Heart left ventricle (tissue), 16 donors: ENCODE data around the gene DSCAML1. TPM values are rescaled to one million over a fixed set of nuclear protein-coding genes. Genes with fewer than 3 reads are reported as not detected.

Source experiments
- ATAC-seq, 4 donors: fragments of 200-7000 bp; cut with Tn5 transposase; one replicate each; pipeline ENCODE4 v1.9.1; 2020 to 2022; ENCODE audit warnings: moderate library complexity in 4 of 4, mild to moderate bottlenecking in 3 of 4, moderate number of reproducible peaks in 1 of 4
- DNase-seq, 5 donors: peaks; one replicate each; pipeline ENCODE4 v3.0.0-alpha.2; 2020
- H3K27ac ChIP-seq, 12 donors: fragments of 200-600 bp; sonication (generic) in 4 of 12; one replicate each; pipeline versions ENCODE4 v1.5.0 to v1.8.0; 2016 to 2022; ENCODE audit warnings: mild to moderate bottlenecking in 2 of 12
- H3K27me3 ChIP-seq, 9 donors: fragments of 200-600 bp; sonication (generic) in 2 of 9; one replicate each; pipeline versions ENCODE4 v1.5.1 to v1.8.0; 2016 to 2022; ENCODE audit warnings: mild to moderate bottlenecking in 3 of 9
- H3K36me3 ChIP-seq, 9 donors: fragments of 200-600 bp; sonication (generic) in 2 of 9; one replicate each; pipeline versions ENCODE4 v1.5.0 to v1.8.0; 2018 to 2022; ENCODE audit warnings: mild to moderate bottlenecking in 2 of 9
- H3K4me1 ChIP-seq, 12 donors: fragments of 200-600 bp; sonication (generic) in 4 of 12; one replicate each; pipeline versions ENCODE4 v1.5.0 to v1.8.0; 2016 to 2022; ENCODE audit warnings: mild to moderate bottlenecking in 3 of 12
- H3K4me3 ChIP-seq, 12 donors: fragments of 200-600 bp; sonication (generic) in 4 of 12; one replicate each; pipeline versions ENCODE4 v1.5.0 to v1.8.0; 2017 to 2022; ENCODE audit warnings: mild to moderate bottlenecking in 9 of 12, moderate library complexity in 4 of 12
- H3K9me3 ChIP-seq, 12 donors: fragments of 200-600 bp; sonication (generic) in 4 of 12; one replicate each; pipeline versions ENCODE4 v1.5.0 to v1.8.0; 2016 to 2022; ENCODE audit warnings: mild to moderate bottlenecking in 1 of 12
- POLR2A ChIP-seq, 2 donors: fragments of 450-650 bp; IDR thresholded peaks; one replicate each; pipeline ENCODE4 v1.6.1; 2017; ENCODE audit warnings: antibody characterized with exemption in 2 of 2, mild to moderate bottlenecking in 2 of 2, moderate library complexity in 2 of 2
- WGBS, 4 donors: extraction: QIAGEN DNeasy Blood & Tissue Kit in 2 of 4; methylation state at CpG; one replicate each; pipeline versions ENCODE4 v1.1.5 to v1.1.7; 2013 to 2018; 5-methylcytosine and 5-hydroxymethylcytosine counted together
- intact Hi-C, 10 donors: fragments of 100-400 bp; cut with DNase I; formaldehyde crosslinking; loops; one replicate each; pipeline versions ENCODE4 v1.11.1 to v1.14.2; 2022
- polyA plus RNA-seq, 2 donors: library from polyadenylated mRNA; stranded (reverse); fragments of 200-250 nt; gene quantifications; one replicate each; pipeline ENCODE4 v1.2.3, GENCODE V29; 2013
- total RNA-seq, 9 donors: library from RNA; depleted of rRNA in 2 of 9; stranded (reverse); fragments of >200 nt in 2 of 9; fragmentation: NEBNext Ultra II Directional in 3 of 9; extraction: Animal tissue kit (Norgen Biotek cat#: 25700) in 3 of 9; gene quantifications; one replicate each; pipeline versions ENCODE4 v1.1.0 to v1.2.4, GENCODE V29; 2016 to 2023
- TF ChIP-seq, protein P1 (sequence below), 12 donors: fragments of 200-600 bp; sonication (generic) in 4 of 12; IDR thresholded peaks; one replicate each; pipeline versions ENCODE4 v1.5.0 to v1.8.0; 2018 to 2022; ENCODE audit warnings: antibody characterized with exemption in 12 of 12, mild to moderate bottlenecking in 5 of 12
- donor health status: ischemic (EF 13 %, LVEDD 7.1; RV severe dilation, severe dysfunction).
- donor health status: healthy with polysubstance abuse.
- donor health status: DM: no; HTN: yes; CAD: no.
- donor health status: DM: no; HTN: no; CAD: no.
- donor health status: ischemic (EF 25% LVEDD 6.9; RV normal size, moderate dysfunction).
- donor health status: ischemic (EF 25% LVEDD 5.7; RV mildly dilated, moderate dysfunction).
- donor health status: healthy.
- donor health status: DM: yes; HTN: yes; CAD: no.
- donor health status: ischemic (EF 35%, LVEDD 5.7; RV mildly dilated, moderate dysfunction).
- donor health status: nonischemic (EF 11% LVEDD 7.7; RV severe dilation, severe dysfunction).
- donor health status: DM: yes; HTN: yes; CAD: no.
- donor health status: PGD.
- donor health status: ischemic (EF 29% LVEDD 5.4; RV normal size, mild dysfunction).
- donor health status: nonischemic (EF 23%, LVEDD 6.1; RV moderate dilation, normal function).

Gene DSCAML1
- total and polyA plus RNA-seq, 11 donors, result 0.05 to 1.7 (median 0.76) TPM

DNA sequence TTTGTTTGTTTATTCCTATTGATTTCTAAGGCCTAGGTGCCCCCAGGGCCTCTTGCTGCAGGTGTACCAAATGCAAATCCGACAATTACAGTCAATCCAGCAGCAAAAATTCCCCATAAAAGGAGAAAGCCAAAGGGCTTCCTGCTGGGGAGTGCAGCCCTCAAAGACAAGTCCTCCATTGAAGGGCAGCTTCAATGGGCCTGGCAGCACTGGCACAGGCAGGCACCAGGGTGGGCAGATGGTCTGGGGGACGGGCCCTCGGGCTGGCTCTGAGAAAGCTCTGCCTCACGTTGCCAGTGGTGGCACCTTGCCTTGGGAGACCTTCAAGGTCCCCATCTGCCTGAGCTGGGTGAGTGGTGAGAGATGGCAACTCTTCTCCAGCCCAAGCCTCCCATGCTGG, 128.0 kb downstream of the DSCAML1 start:
- DNase-seq (peak in 1 of 5 donors; percentile 9), ATAC-seq (no peak)
- intact Hi-C loops, result no loop called here
- Histone ChIP-seq H3K27ac (no peak overlapping the region), H3K36me3 (no peaks in the 10 kb centered on the region), H3K9me3 (no peaks in the 10 kb centered on the region), H3K4me1 (peaks cover 0 to 16% (median under 1%) of the 10 kb centered on the region in 12 donors), H3K4me3 (no peak overlapping the region), H3K27me3 (no peaks in the 10 kb centered on the region)
- TF ChIP-seq, protein P1, sequence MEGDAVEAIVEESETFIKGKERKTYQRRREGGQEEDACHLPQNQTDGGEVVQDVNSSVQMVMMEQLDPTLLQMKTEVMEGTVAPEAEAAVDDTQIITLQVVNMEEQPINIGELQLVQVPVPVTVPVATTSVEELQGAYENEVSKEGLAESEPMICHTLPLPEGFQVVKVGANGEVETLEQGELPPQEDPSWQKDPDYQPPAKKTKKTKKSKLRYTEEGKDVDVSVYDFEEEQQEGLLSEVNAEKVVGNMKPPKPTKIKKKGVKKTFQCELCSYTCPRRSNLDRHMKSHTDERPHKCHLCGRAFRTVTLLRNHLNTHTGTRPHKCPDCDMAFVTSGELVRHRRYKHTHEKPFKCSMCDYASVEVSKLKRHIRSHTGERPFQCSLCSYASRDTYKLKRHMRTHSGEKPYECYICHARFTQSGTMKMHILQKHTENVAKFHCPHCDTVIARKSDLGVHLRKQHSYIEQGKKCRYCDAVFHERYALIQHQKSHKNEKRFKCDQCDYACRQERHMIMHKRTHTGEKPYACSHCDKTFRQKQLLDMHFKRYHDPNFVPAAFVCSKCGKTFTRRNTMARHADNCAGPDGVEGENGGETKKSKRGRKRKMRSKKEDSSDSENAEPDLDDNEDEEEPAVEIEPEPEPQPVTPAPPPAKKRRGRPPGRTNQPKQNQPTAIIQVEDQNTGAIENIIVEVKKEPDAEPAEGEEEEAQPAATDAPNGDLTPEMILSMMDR (IDR thresholded peaks at IDR 0.05), result no peak
- no peak for TF ChIP-seq POLR2A (IDR thresholded peaks at IDR 0.05)
- WGBS, 4 donors, result 85 to 95% (median 91%) methylated on average over 4 of the region's 4 CpGs

- Histone ChIP-seq H3K36me3 (no peaks in the 10 kb centered on the region), H3K4me1 (peaks cover 0 to 19% (median 4%) of the 10 kb centered on the region in 12 donors), H3K9me3 (no peaks in the 10 kb centered on the region), H3K4me3 (no peak overlapping the region), H3K27me3 (no peaks in the 10 kb centered on the region), H3K27ac (no peak overlapping the region)
- no peak for DNase-seq
- 86 to 95% (median 89%) methylated on average over 6 of the region's 6 CpGs for WGBS, 4 donors
- intact Hi-C loops, result no loop called here
- no peak for ATAC-seq
- no peak for TF ChIP-seq POLR2A (IDR thresholded peaks at IDR 0.05)
- TF ChIP-seq, protein P1 (IDR thresholded peaks at IDR 0.05), result no peak
These were observed 128.7 kb downstream of the DSCAML1 start for GRCh38 chr11:117668321-117668751.

- no peaks in the 10 kb centered on the region for H3K27me3 ChIP-seq
- no peak overlapping the region for H3K4me3 ChIP-seq
- peak in 1 of 4 donors; percentile 33 for ATAC-seq
- no peak overlapping the region for H3K27ac ChIP-seq
- no peaks in the 10 kb centered on the region for H3K9me3 ChIP-seq
- H3K36me3 ChIP-seq, result no peaks in the 10 kb centered on the region
- TF ChIP-seq, protein P1 (IDR thresholded peaks at IDR 0.05), result no peak
- no peak for TF ChIP-seq POLR2A (IDR thresholded peaks at IDR 0.05)
- intact Hi-C loops, result no loop called here
- peak in 1 of 5 donors; percentile 30 for DNase-seq
- 47 to 72% (median 56%) methylated on average over 8 of the region's 8 CpGs for WGBS, 4 donors
- peaks cover 0 to 19% (median 4%) of the 10 kb centered on the region in 12 donors for H3K4me1 ChIP-seq
These were observed 132.1 kb downstream of the DSCAML1 start for GRCh38 chr11:117664897-117665296.

GRCh38 chr11:117663821-117664220, 133.2 kb downstream of the DSCAML1 start:
- Histone ChIP-seq H3K4me1 (peaks cover 0 to 19% (median 4%) of the 10 kb centered on the region in 12 donors), H3K4me3 (no peak overlapping the region), H3K27me3 (no peaks in the 10 kb centered on the region), H3K27ac (peak overlapping the region in 1 of 12 donors; percentile 21), H3K36me3 (no peaks in the 10 kb centered on the region), H3K9me3 (no peaks in the 10 kb centered on the region)
- TF ChIP-seq POLR2A (IDR thresholded peaks at IDR 0.05), result no peak
- TF ChIP-seq, protein P1 (IDR thresholded peaks at IDR 0.05), result no peak
- ATAC-seq (peak in 1 of 4 donors; percentile 16), DNase-seq (no peak)
- 36 to 56% (median 45%) methylated on average over 11 of the region's 11 CpGs for WGBS, 4 donors
- intact Hi-C loops, result no loop called here
